HG02852 (cell line): Measurements from ENCODE around the gene IGIP.
A peak's percentile ranks its signal among the peaks of the same experiment; 100 is the strongest.

Experiments used
- ATAC-seq: cut with Tn5 transposase; IDR thresholded peaks from one replicate; pipeline ENCODE4 v1.9.1; 2021; ENCODE audit warnings: mild to moderate bottlenecking, moderate library complexity; ENCODE audit not compliant: unreplicated experiment

Gene IGIP

GRCh38 chr5:140125637-140126036, at the start of gene IGIP:
TSS of gene IGIP (plus strand) at chr5:140125937. CDS start at chr5:140128477, 2,540 bp downstream.
- no peak for ATAC-seq

GRCh38 chr5:140076142-140076541, 49.6 kb upstream of the IGIP start:
- ATAC-seq = no peak

- ATAC-seq = no peak
These were observed 48.9 kb upstream of the IGIP start for GRCh38 chr5:140076788-140077187.

GRCh38 chr5:140083120-140083519, 42.6 kb upstream of the IGIP start:
- no peak for ATAC-seq

- no peak for ATAC-seq
These were observed 42.1 kb upstream of the IGIP start for GRCh38 chr5:140083650-140084049.

- no peak for ATAC-seq
These were observed 41.2 kb upstream of the IGIP start for GRCh38 chr5:140084541-140084940.

GRCh38 chr5:140090251-140090650, 35.5 kb upstream of the IGIP start:
- ATAC-seq = no peak

- ATAC-seq = no peak
These were observed 32.6 kb upstream of the IGIP start for GRCh38 chr5:140093179-140093578.

GRCh38 chr5:140093866-140094265, 31.9 kb upstream of the IGIP start:
- no peak for ATAC-seq

- no peak for ATAC-seq
These were observed 30.8 kb upstream of the IGIP start for GRCh38 chr5:140094889-140095288.

GRCh38 chr5:140101179-140101578, 24.6 kb upstream of the IGIP start:
- ATAC-seq = no peak

GRCh38 chr5:140103154-140103553, 22.6 kb upstream of the IGIP start:
- ATAC-seq = no peak

- ATAC-seq = no peak
These were observed 21.6 kb upstream of the IGIP start for GRCh38 chr5:140104100-140104499.

GRCh38 chr5:140106101-140106500, 19.6 kb upstream of the IGIP start:
- no peak for ATAC-seq

GRCh38 chr5:140106805-140107311, 18.9 kb upstream of the IGIP start:
- no peak for ATAC-seq

- peak; percentile 85 for ATAC-seq
These were observed 18.2 kb upstream of the IGIP start for GRCh38 chr5:140107312-140108092.

- ATAC-seq = no peak
These were observed 17.4 kb upstream of the IGIP start for GRCh38 chr5:140108093-140109017.

- no peak for ATAC-seq
These were observed 16.5 kb upstream of the IGIP start for GRCh38 chr5:140109018-140109758.

GRCh38 chr5:140109759-140110645, 15.7 kb upstream of the IGIP start:
- no peak for ATAC-seq

- ATAC-seq = no peak
These were observed 15.1 kb upstream of the IGIP start for GRCh38 chr5:140110646-140110957.
